B cell (primary cell): ENCODE measurements around the gene FLRT1. TPM values are rescaled to one million over a fixed set of nuclear protein-coding genes. Genes with fewer than 3 reads are reported as not detected.

Experiments
- ATAC-seq: fragments of 200-7000 bp; cut with Tn5 transposase; one replicate; pipeline ENCODE4 v1.10.0; 2021; ENCODE audit warnings: low read depth, mild to moderate bottlenecking, moderate number of reproducible peaks, moderate library complexity
- CTCF ChIA-PET: fragments of 350-600 bp; sonication (Branson Sonifier 250); formaldehyde crosslinking; loops from one replicate; lab custom pipeline; 2021; ENCODE audit warnings: antibody characterized with exemption, inconsistent platforms; lab: Charles Lee
- POLR2A ChIA-PET: fragments of 350-600 bp; sonication (Branson Sonifier 250); formaldehyde crosslinking; loops from one replicate; lab custom pipeline; 2021; ENCODE audit warnings: antibody characterized with exemption; lab: Charles Lee
- DNase-seq: peaks from one replicate; pipeline ENCODE4 v3.0.0; 2013
- H2AFZ ChIP-seq: 2 replicates; pipeline ENCODE4 v1.6.1; 2012; ENCODE audit warnings: mild to moderate bottlenecking, low read depth, low read length; ENCODE audit not compliant: insufficient read depth, poor library complexity, severe bottlenecking
- H3K27ac ChIP-seq, 2 donors: 1 replicate in 1 of 2; 2 replicates in 1 of 2; pipeline ENCODE4 v1.5.1; 2012 to 2013; ENCODE audit warnings: low read length in 2 of 2, mild to moderate bottlenecking in 2 of 2, moderate library complexity in 1 of 2
- H3K27me3 ChIP-seq, 4 experiments: fragments of 200-600 bp in 1 of 4; sonication (generic) in 1 of 4; replicated peaks in 1 of 4; 1 replicate in 2 of 4; 2 replicates in 2 of 4; pipeline versions ENCODE4 v1.6.1 to v1.7.0; 2013 to 2016; ENCODE audit warnings: low read length in 3 of 4, mild to moderate bottlenecking in 2 of 4, mixed read lengths in 1 of 4, moderate library complexity in 1 of 4; ENCODE audit not compliant: insufficient read depth in 4 of 4, control insufficient read depth in 3 of 4; ENCODE audit errors: control extremely low read depth in 1 of 4
- H3K36me3 ChIP-seq, 2 experiments: replicated peaks in 1 of 2; 1 replicate in 1 of 2; 2 replicates in 1 of 2; pipeline versions ENCODE4 v1.6.1 to v1.7.1; 2013; ENCODE audit warnings: low read length in 1 of 2; ENCODE audit not compliant: insufficient read depth in 2 of 2, control insufficient read depth in 1 of 2; ENCODE audit errors: control extremely low read depth in 1 of 2, extremely low read depth in 1 of 2
- H3K4me1 ChIP-seq, 2 donors: fragments of 200-600 bp in 1 of 2; sonication (generic) in 1 of 2; 1 replicate in 1 of 2; 2 replicates in 1 of 2; pipeline versions ENCODE4 v1.5.1 to v1.6.1; 2013 to 2017; ENCODE audit warnings: low read length in 2 of 2; ENCODE audit not compliant: control insufficient read depth in 2 of 2, insufficient read depth in 2 of 2
- H3K4me2 ChIP-seq: replicated peaks from 2 replicates; pipeline ENCODE3; 2012; ENCODE audit warnings: mild to moderate bottlenecking, low read depth, low read length; ENCODE audit not compliant: poor library complexity, severe bottlenecking
- H3K4me3 ChIP-seq, 5 experiments: fragments of 200-600 bp in 1 of 5; sonication (generic) in 1 of 5; 1 replicate in 3 of 5; 2 replicates in 2 of 5; pipeline versions ENCODE4 v1.5.1 to v1.7.0; 2011 to 2016; ENCODE audit warnings: low read length in 4 of 5, mild to moderate bottlenecking in 4 of 5, low read depth in 2 of 5, control low read depth in 1 of 5, moderate library complexity in 1 of 5; ENCODE audit not compliant: insufficient read depth in 1 of 5; ENCODE audit errors: control extremely low read depth in 1 of 5, extremely low read depth in 1 of 5
- H3K79me2 ChIP-seq: fragments of 200-600 bp; sonication (generic); one replicate; pipeline ENCODE4 v1.6.0; 2016; ENCODE audit warnings: low read length; ENCODE audit not compliant: control insufficient read depth, insufficient read depth
- H3K9ac ChIP-seq: fragments of 200-600 bp; sonication (generic); 2 replicates; pipeline ENCODE4 v1.6.1; 2017; ENCODE audit warnings: mild to moderate bottlenecking, low read length, moderate library complexity
- H3K9me3 ChIP-seq, 3 donors: one replicate each; pipeline versions ENCODE4 v1.6.1 to v1.7.1; 2013; ENCODE audit warnings: low read length in 2 of 3; ENCODE audit not compliant: control insufficient read depth in 2 of 3, insufficient read depth in 1 of 3; ENCODE audit errors: control extremely low read depth in 1 of 3
- H4K20me1 ChIP-seq: 2 replicates; pipeline ENCODE4 v1.6.0; 2012; ENCODE audit warnings: mild to moderate bottlenecking, low read length; ENCODE audit not compliant: insufficient read depth, control insufficient read depth, poor library complexity, severe bottlenecking
- H3K27ac Mint-ChIP-seq: one replicate; pipeline ENCODE4 v1.8.0; 2021; ENCODE audit warnings: mixed read lengths
- H3K27me3 Mint-ChIP-seq: one replicate; pipeline ENCODE4 v1.8.0; 2021; ENCODE audit warnings: mixed read lengths
- H3K4me1 Mint-ChIP-seq: one replicate; pipeline ENCODE4 v1.8.0; 2021; ENCODE audit warnings: mixed read lengths
- H3K4me3 Mint-ChIP-seq: one replicate; pipeline ENCODE4 v1.8.0; 2021; ENCODE audit warnings: mixed read lengths
- H3K9me3 Mint-ChIP-seq: one replicate; pipeline ENCODE4 v1.8.0; 2022; ENCODE audit warnings: mixed read lengths; ENCODE audit not compliant: insufficient read depth
- CTCF ChIP-seq: fragments of 200-600 bp; IDR thresholded peaks from one replicate; pipeline ENCODE4 v1.8.0; 2022; ENCODE audit warnings: antibody characterized with exemption, mild to moderate bottlenecking
- EZH2 ChIP-seq: IDR thresholded peaks from 2 replicates; pipeline ENCODE4 v1.6.1; 2012; ENCODE audit warnings: borderline replicate concordance, low read depth, mild to moderate bottlenecking, moderate library complexity, low read length; ENCODE audit not compliant: insufficient read depth, poor library complexity, severe bottlenecking
- WGBS: methylation state at CpG from one replicate; pipeline ENCODE4 v1.1.5; 2013; ENCODE audit warnings: missing lambda C conversion rate; ENCODE audit not compliant: insufficient coverage; 5-methylcytosine and 5-hydroxymethylcytosine counted together
- intact Hi-C: fragments of 100-400 bp; cut with micrococcal nuclease; formaldehyde crosslinking; loops from one replicate; pipeline ENCODE4 v1.10.0; 2022
- polyA minus RNA-seq: library from RNA; depleted of rRNA, polyadenylated mRNA; stranded (reverse); fragments of >200 nt; gene quantifications from 2 replicates; pipeline ENCODE4 v1.2.3, GENCODE V29; 2012
- polyA plus RNA-seq: library from polyadenylated mRNA; depleted of rRNA; stranded (reverse); fragments of >200 nt; gene quantifications from 2 replicates; pipeline ENCODE4 v1.2.3, GENCODE V29; 2012
- total RNA-seq, 2 donors: library from RNA; stranded (reverse); fragments of 120-200 nt in 1 of 2; gene quantifications; 1 replicate in 1 of 2; 2 replicates in 1 of 2; pipeline versions ENCODE4 v1.2.3 to v1.2.4, GENCODE V29; 2013 to 2022

Gene FLRT1
- not detected in 2 replicates for total RNA-seq
- 0.02 TPM for total RNA-seq (2013)
- not detected in 2 replicates for polyA plus RNA-seq
- not detected in 2 replicates for polyA minus RNA-seq

- H3K27me3 Mint-ChIP-seq, result peaks cover 39% of the 10 kb centered on the region
- 2% methylated on average over 42 of the region's 64 CpGs for WGBS
Measured at GRCh38 chr11:64035576-64035975, at the start of gene FLRT1. Gene FLRT1, plus strand, starts transcription at chr11:64035931. Its CDS starts 80,337 bp downstream, at chr11:64116268.

More at GRCh38 chr11:64035576-64035975, at the start of gene FLRT1:
- intact Hi-C loops, result no loop called here
- peaks cover 0 to 36% (median 12%) of the 10 kb centered on the region in 4 experiments for H3K27me3 ChIP-seq
- ATAC-seq (no peak), DNase-seq (no peak)
- Mint-ChIP-seq H3K27ac (no peak within 1 kb of the TSS), H3K9me3 (no peaks in the 10 kb centered on the region), H3K4me1 (peaks cover 6% of the 10 kb centered on the region), H3K4me3 (peak within 1 kb of the TSS; percentile 68)
- H3K9me3 ChIP-seq, result no peaks in the 10 kb centered on the region
- TF ChIP-seq CTCF (no peak), EZH2 (no peak)
- POLR2A ChIA-PET, result no interaction called here
- H3K27ac ChIP-seq, result no peak within 1 kb of the TSS
- no peak within 1 kb of the TSS for H2AFZ ChIP-seq
- H3K36me3 ChIP-seq, result no peaks in the 10 kb centered on the region
- CTCF ChIA-PET, result no interaction called here
- no peaks in the 10 kb centered on the region for H3K79me2 ChIP-seq
- no peak within 1 kb of the TSS for H3K4me3 ChIP-seq
- no peak within 1 kb of the TSS for H3K9ac ChIP-seq
- H3K4me1 ChIP-seq, result peaks cover 5 to 18% of the 10 kb centered on the region in 2 donors
- peak within 1 kb of the TSS; percentile 57 for H3K4me2 ChIP-seq
- no peaks in the 10 kb centered on the region for H4K20me1 ChIP-seq
